GM23338 (cell line): ENCODE data around the gene MAPK12. TPM values are rescaled to one million over a fixed set of nuclear protein-coding genes. Genes with fewer than 3 reads are reported as not detected.

ENCODE experiments used
- ATAC-seq: fragments of 200-7000 bp; cut with Tn5 transposase; 3 replicates; pipeline ENCODE4 v1.9.1; 2020
- DNase-seq: peaks from one replicate; pipeline ENCODE4 v3.0.0-alpha.2; 2015; ENCODE audit warnings: low spot score
- H2AFZ ChIP-seq: fragments of 200-600 bp; sonication (generic); 2 replicates; pipeline ENCODE4 v1.8.0; 2016; ENCODE audit warnings: antibody characterized with exemption, mild to moderate bottlenecking, moderate library complexity
- H3F3A ChIP-seq: fragments of 200-600 bp; sonication (generic); replicated peaks from 2 replicates; pipeline ENCODE4 v1.8.0; 2017; ENCODE audit warnings: antibody characterized with exemption, mixed run types, low read depth
- H3K27ac ChIP-seq: fragments of 200-600 bp; sonication (generic); 2 replicates; pipeline ENCODE4 v1.6.1; 2016; ENCODE audit warnings: low read depth
- H3K27me3 ChIP-seq: fragments of 200-600 bp; sonication (generic); 2 replicates; pipeline ENCODE4 v1.8.0; 2016; ENCODE audit warnings: mild to moderate bottlenecking, mixed run types, moderate library complexity; ENCODE audit not compliant: insufficient read depth
- H3K36me3 ChIP-seq: fragments of 200-600 bp; sonication (generic); 2 replicates; pipeline ENCODE4 v1.8.0; 2016; ENCODE audit warnings: mild to moderate bottlenecking; ENCODE audit not compliant: insufficient read depth
- H3K4me1 ChIP-seq: fragments of 200-600 bp; sonication (generic); 2 replicates; pipeline ENCODE4 v1.8.0; 2016; ENCODE audit warnings: mild to moderate bottlenecking, moderate library complexity; ENCODE audit not compliant: insufficient read depth
- H3K4me2 ChIP-seq: fragments of 200-600 bp; sonication (generic); 2 replicates; pipeline ENCODE4 v1.7.1; 2017; ENCODE audit warnings: mixed run types
- H3K4me3 ChIP-seq: fragments of 200-600 bp; sonication (generic); 2 replicates; pipeline ENCODE4 v1.6.1; 2016; ENCODE audit warnings: mixed run types
- H3K79me2 ChIP-seq: fragments of 200-600 bp; sonication (generic); replicated peaks from 2 replicates; pipeline ENCODE4 v1.8.0; 2017; ENCODE audit warnings: mild to moderate bottlenecking; ENCODE audit not compliant: insufficient read depth
- H3K9me2 ChIP-seq: fragments of 200-600 bp; sonication (generic); 2 replicates; pipeline ENCODE4 v1.8.0; 2017; ENCODE audit not compliant: insufficient read depth
- H4K20me1 ChIP-seq: fragments of 200-600 bp; sonication (generic); replicated peaks from 2 replicates; pipeline ENCODE4 v1.8.0; 2017; ENCODE audit warnings: mild to moderate bottlenecking; ENCODE audit not compliant: insufficient read depth
- H3K27ac Mint-ChIP-seq: 2 replicates; pipeline ENCODE4 v1.8.0; 2020; ENCODE audit warnings: inconsistent platforms, mild to moderate bottlenecking, moderate library complexity, mixed read lengths
- H3K27me3 Mint-ChIP-seq: 3 replicates; pipeline ENCODE4 v1.8.0; 2022; ENCODE audit warnings: low read depth, mild to moderate bottlenecking, moderate library complexity, mixed read lengths, inconsistent platforms; ENCODE audit not compliant: insufficient read depth, poor library complexity
- H3K36me3 Mint-ChIP-seq: 3 replicates; pipeline ENCODE4 v1.8.0; 2021; ENCODE audit warnings: low read depth, mild to moderate bottlenecking, inconsistent platforms, moderate library complexity, mixed read lengths
- H3K4me1 Mint-ChIP-seq: 3 replicates; pipeline ENCODE4 v1.8.0; 2020; ENCODE audit warnings: mild to moderate bottlenecking, inconsistent platforms, mixed read lengths
- H3K4me3 Mint-ChIP-seq: 3 replicates; pipeline ENCODE4 v1.8.0; 2021; ENCODE audit warnings: moderate library complexity, mild to moderate bottlenecking, inconsistent platforms, mixed read lengths
- H3K9me3 Mint-ChIP-seq: 3 replicates; pipeline ENCODE4 v1.8.0; 2020; ENCODE audit warnings: moderate library complexity, mild to moderate bottlenecking, inconsistent platforms, mixed read lengths
- CREB1 ChIP-seq: fragments of 250-450 bp; sonication (Bioruptor Pico); IDR thresholded peaks from 2 replicates; pipeline ENCODE4 v1.5.0; 2020; ENCODE audit warnings: low read depth, mild to moderate bottlenecking, moderate library complexity
- CTCF ChIP-seq, 2 experiments: fragments of 200-600 bp in 1 of 2; sonication (generic) in 1 of 2; conservative IDR thresholded peaks; 2 replicates each; pipeline versions ENCODE4 v1.5.1 to v1.6.1; 2016 to 2017; ENCODE audit warnings: antibody characterized with exemption in 2 of 2, low read depth in 2 of 2, mild to moderate bottlenecking in 2 of 2, moderate library complexity in 1 of 2
- ETS1 ChIP-seq: IDR thresholded peaks from 2 replicates; pipeline ENCODE4 v1.6.1; 2016; ENCODE audit warnings: antibody characterized with exemption
- EZH2 ChIP-seq: fragments of 200-600 bp; sonication (generic); IDR thresholded peaks from one replicate; pipeline ENCODE4 v1.8.0; 2017; ENCODE audit warnings: antibody characterized with exemption, mild to moderate bottlenecking, low read depth; ENCODE audit not compliant: unreplicated experiment
- EZH2phosphoT487 ChIP-seq: fragments of 200-600 bp; sonication (generic); IDR thresholded peaks from one replicate; pipeline ENCODE4 v1.8.1; 2018; ENCODE audit warnings: antibody characterized with exemption; ENCODE audit not compliant: unreplicated experiment
- JUNB ChIP-seq: IDR thresholded peaks from one replicate; pipeline ENCODE4 v1.6.1; 2016; ENCODE audit warnings: antibody characterized with exemption; ENCODE audit not compliant: unreplicated experiment
- NANOG ChIP-seq: IDR thresholded peaks from 2 replicates; pipeline ENCODE4 v1.6.1; 2016; ENCODE audit warnings: antibody characterized with exemption, borderline replicate concordance
- POLR2AphosphoS5 ChIP-seq: IDR thresholded peaks from 2 replicates; pipeline ENCODE4 v1.6.1; 2016; ENCODE audit warnings: antibody characterized with exemption, low read depth
- STAT1 ChIP-seq: IDR thresholded peaks from one replicate; pipeline ENCODE4 v1.6.1; 2016; ENCODE audit warnings: antibody characterized with exemption; ENCODE audit not compliant: unreplicated experiment
- ZNF114 ChIP-seq: fragments of 250-450 bp; sonication (Bioruptor Pico); IDR thresholded peaks from 2 replicates; pipeline ENCODE4 v1.5.0; 2020; ENCODE audit warnings: mild to moderate bottlenecking, moderate library complexity
- ZNF331 ChIP-seq: fragments of 250-450 bp; sonication (Bioruptor Pico); IDR thresholded peaks from 2 replicates; pipeline ENCODE4 v1.5.0; 2020; ENCODE audit warnings: low read depth, mild to moderate bottlenecking, moderate library complexity
- ZNF462 ChIP-seq: fragments of 250-450 bp; sonication (Bioruptor Pico); IDR thresholded peaks from 2 replicates; pipeline ENCODE4 v1.5.0; 2020; ENCODE audit warnings: mild to moderate bottlenecking, moderate library complexity
- polyA plus RNA-seq: library from polyadenylated mRNA; unstranded; fragments of >200 nt; fragmentation: Nextera tagmentation; extraction: Ambion mirVana; gene quantifications from 2 replicates; pipeline ENCODE4 v1.2.1, GENCODE V29; 2016
- total RNA-seq: library from RNA; depleted of rRNA; stranded (reverse); fragments of >200 nt; shearing (Covaris generic); gene quantifications from 2 replicates; pipeline ENCODE4 v1.2.3, GENCODE V29; 2014
- TF ChIP-seq, protein P1 (sequence below): IDR thresholded peaks from one replicate; pipeline ENCODE4 v1.6.1; 2018; ENCODE audit warnings: antibody characterized with exemption; ENCODE audit not compliant: unreplicated experiment

MAPK12 gene
- total and polyA plus RNA-seq, 2 experiments from 2014 or later = 10.4 to 26.1 TPM

- H3K27ac Mint-ChIP-seq = no peak overlapping the region
- Histone ChIP-seq H3K27me3 (no peaks in the 10 kb centered on the region), H3K4me3 (no peak overlapping the region), H2AFZ (no peak overlapping the region), H3K36me3 (no peaks in the 10 kb centered on the region), H3K4me1 (peaks cover 4% of the 10 kb centered on the region; the same call in 1 of the 2 replicates), H3K9me2 (no peaks in the 10 kb centered on the region), H3K4me2 (no peak overlapping the region), H3K79me2 (peaks cover 15% of the 10 kb centered on the region), H3K27ac (no peak overlapping the region), H4K20me1 (no peaks in the 10 kb centered on the region), H3F3A (no peaks in the 10 kb centered on the region)
- H3K4me1 Mint-ChIP-seq = peaks cover 5% of the 10 kb centered on the region
- H3K27me3 Mint-ChIP-seq = peaks cover 6% of the 10 kb centered on the region
- TF ChIP-seq EZH2phosphoT487 = no peak
- no peak for TF ChIP-seq EZH2
- no peak for TF ChIP-seq CTCF (conservative IDR thresholded peaks at IDR 0.05; ENCODE audit: low read depth in 2 of 2)
- no peak for TF ChIP-seq ZNF331 (CRISPR knock-in tag)
- TF ChIP-seq ETS1 = no peak
- no peak for TF ChIP-seq ZNF462 (CRISPR knock-in tag)
- TF ChIP-seq CREB1 (CRISPR knock-in tag) = no peak
- no peak for TF ChIP-seq POLR2AphosphoS5
- TF ChIP-seq, protein P1, sequence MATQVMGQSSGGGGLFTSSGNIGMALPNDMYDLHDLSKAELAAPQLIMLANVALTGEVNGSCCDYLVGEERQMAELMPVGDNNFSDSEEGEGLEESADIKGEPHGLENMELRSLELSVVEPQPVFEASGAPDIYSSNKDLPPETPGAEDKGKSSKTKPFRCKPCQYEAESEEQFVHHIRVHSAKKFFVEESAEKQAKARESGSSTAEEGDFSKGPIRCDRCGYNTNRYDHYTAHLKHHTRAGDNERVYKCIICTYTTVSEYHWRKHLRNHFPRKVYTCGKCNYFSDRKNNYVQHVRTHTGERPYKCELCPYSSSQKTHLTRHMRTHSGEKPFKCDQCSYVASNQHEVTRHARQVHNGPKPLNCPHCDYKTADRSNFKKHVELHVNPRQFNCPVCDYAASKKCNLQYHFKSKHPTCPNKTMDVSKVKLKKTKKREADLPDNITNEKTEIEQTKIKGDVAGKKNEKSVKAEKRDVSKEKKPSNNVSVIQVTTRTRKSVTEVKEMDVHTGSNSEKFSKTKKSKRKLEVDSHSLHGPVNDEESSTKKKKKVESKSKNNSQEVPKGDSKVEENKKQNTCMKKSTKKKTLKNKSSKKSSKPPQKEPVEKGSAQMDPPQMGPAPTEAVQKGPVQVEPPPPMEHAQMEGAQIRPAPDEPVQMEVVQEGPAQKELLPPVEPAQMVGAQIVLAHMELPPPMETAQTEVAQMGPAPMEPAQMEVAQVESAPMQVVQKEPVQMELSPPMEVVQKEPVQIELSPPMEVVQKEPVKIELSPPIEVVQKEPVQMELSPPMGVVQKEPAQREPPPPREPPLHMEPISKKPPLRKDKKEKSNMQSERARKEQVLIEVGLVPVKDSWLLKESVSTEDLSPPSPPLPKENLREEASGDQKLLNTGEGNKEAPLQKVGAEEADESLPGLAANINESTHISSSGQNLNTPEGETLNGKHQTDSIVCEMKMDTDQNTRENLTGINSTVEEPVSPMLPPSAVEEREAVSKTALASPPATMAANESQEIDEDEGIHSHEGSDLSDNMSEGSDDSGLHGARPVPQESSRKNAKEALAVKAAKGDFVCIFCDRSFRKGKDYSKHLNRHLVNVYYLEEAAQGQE = no peak
- no peak for TF ChIP-seq STAT1
- no peak for TF ChIP-seq JUNB
- no peak for TF ChIP-seq ZNF114 (CRISPR knock-in tag)
- TF ChIP-seq NANOG = no peak
- H3K9me3 Mint-ChIP-seq = no peaks in the 10 kb centered on the region; the same call in 2 of the 3 replicates
- DNase-seq (no peak), ATAC-seq (no peak)
- H3K4me3 Mint-ChIP-seq = no peak overlapping the region
- H3K36me3 Mint-ChIP-seq = peaks cover 18% of the 10 kb centered on the region
Measured at GRCh38 chr22:50287731-50288130, 26.2 kb upstream of the MAPK12 start.
